CD14-positive monocyte (primary cell): ENCODE measurements around the gene EYA4. TPM values are rescaled to one million over a fixed set of nuclear protein-coding genes. Genes with fewer than 3 reads are reported as not detected.

Source experiments
- DNase-seq, 3 donors: peaks; one replicate each; pipeline ENCODE4 v3.0.0-alpha.2; 2011 to 2022
- H2AFZ ChIP-seq: 2 replicates; pipeline ENCODE4 v1.6.0; 2012; ENCODE audit warnings: mild to moderate bottlenecking, low read depth, low read length, inconsistent platforms; ENCODE audit not compliant: insufficient read depth, poor library complexity, severe bottlenecking
- H3K27ac ChIP-seq, 2 donors: 1 replicate in 1 of 2; 2 replicates in 1 of 2; pipeline ENCODE4 v1.5.1; 2012 to 2013; ENCODE audit warnings: low read length in 2 of 2, control low read depth in 1 of 2, inconsistent platforms in 1 of 2, low read depth in 1 of 2, mild to moderate bottlenecking in 1 of 2
- H3K27me3 ChIP-seq, 2 donors: one replicate each; pipeline versions ENCODE4 v1.6.0 to v1.6.1; 2011 to 2013; ENCODE audit warnings: low read length in 2 of 2; ENCODE audit not compliant: control insufficient read depth in 2 of 2, insufficient read depth in 2 of 2
- H3K36me3 ChIP-seq, 2 donors: replicated peaks in 1 of 2; 1 replicate in 1 of 2; 2 replicates in 1 of 2; pipeline versions ENCODE4 v1.5.1 to v1.6.1; 2012 to 2013; ENCODE audit warnings: low read length in 2 of 2, control low read depth in 1 of 2, inconsistent platforms in 1 of 2, mild to moderate bottlenecking in 1 of 2; ENCODE audit not compliant: insufficient read depth in 2 of 2, control insufficient read depth in 1 of 2
- H3K4me1 ChIP-seq, 2 donors: 1 replicate in 1 of 2; 2 replicates in 1 of 2; pipeline versions ENCODE4 v1.5.1 to v1.6.1; 2012 to 2013; ENCODE audit warnings: low read length in 2 of 2, control low read depth in 1 of 2, inconsistent platforms in 1 of 2, mild to moderate bottlenecking in 1 of 2, moderate library complexity in 1 of 2; ENCODE audit not compliant: insufficient read depth in 2 of 2, control insufficient read depth in 1 of 2
- H3K4me2 ChIP-seq: replicated peaks from 2 replicates; pipeline ENCODE3; 2012; ENCODE audit warnings: low read length, moderate library complexity, mild to moderate bottlenecking; ENCODE audit not compliant: poor library complexity, severe bottlenecking; ENCODE audit errors: extremely low read depth
- H3K4me3 ChIP-seq, 3 experiments: fragments of 200-600 bp in 1 of 3; sonication (generic) in 1 of 3; replicated peaks in 1 of 3; 1 replicate in 2 of 3; 2 replicates in 1 of 3; pipeline ENCODE4 v1.5.1; 2011 to 2013; ENCODE audit warnings: low read length in 3 of 3, mild to moderate bottlenecking in 3 of 3, control low read depth in 2 of 3, low read depth in 2 of 3, inconsistent platforms in 1 of 3, moderate library complexity in 1 of 3
- H3K79me2 ChIP-seq: 2 replicates; pipeline ENCODE4 v1.6.0; 2012; ENCODE audit warnings: mild to moderate bottlenecking, control low read depth, inconsistent platforms, low read length, moderate library complexity; ENCODE audit not compliant: insufficient read depth
- H3K9ac ChIP-seq: 2 replicates; pipeline ENCODE4 v1.6.0; 2017; ENCODE audit warnings: low read length, mild to moderate bottlenecking; ENCODE audit not compliant: insufficient read depth, poor library complexity, severe bottlenecking
- H3K9me3 ChIP-seq, 2 donors: replicated peaks in 1 of 2; 1 replicate in 1 of 2; 2 replicates in 1 of 2; pipeline versions ENCODE4 v1.5.1 to v1.6.1; 2012 to 2013; ENCODE audit warnings: low read length in 2 of 2, control low read depth in 1 of 2; ENCODE audit not compliant: control insufficient read depth in 1 of 2, insufficient read depth in 1 of 2
- H4K20me1 ChIP-seq: 2 replicates; pipeline ENCODE4 v1.6.0; 2012; ENCODE audit warnings: mild to moderate bottlenecking, low read length, control low read depth, moderate library complexity; ENCODE audit not compliant: insufficient read depth
- H3K27ac Mint-ChIP-seq, 7 donors: one replicate each; pipeline ENCODE4 v1.8.0; 2020; ENCODE audit warnings: mild to moderate bottlenecking in 7 of 7, mixed read lengths in 7 of 7, moderate library complexity in 6 of 7, inconsistent platforms in 2 of 7
- H3K27me3 Mint-ChIP-seq, 3 donors: one replicate each; pipeline ENCODE4 v1.8.0; 2021 to 2022; ENCODE audit warnings: low read depth in 3 of 3, mild to moderate bottlenecking in 3 of 3, mixed read lengths in 3 of 3, moderate library complexity in 3 of 3, inconsistent platforms in 1 of 3
- H3K36me3 Mint-ChIP-seq, 2 donors: one replicate each; pipeline ENCODE4 v1.8.0; 2020; ENCODE audit warnings: mixed read lengths in 2 of 2, inconsistent platforms in 1 of 2, mild to moderate bottlenecking in 1 of 2
- H3K4me1 Mint-ChIP-seq: one replicate; pipeline ENCODE4 v1.8.0; 2020; ENCODE audit warnings: mild to moderate bottlenecking, mixed read lengths
- H3K4me3 Mint-ChIP-seq, 2 donors: one replicate each; pipeline ENCODE4 v1.8.0; 2020; ENCODE audit warnings: mild to moderate bottlenecking in 2 of 2, mixed read lengths in 2 of 2, moderate library complexity in 1 of 2
- H3K9me3 Mint-ChIP-seq, 7 donors: one replicate each; pipeline ENCODE4 v1.8.0; 2020 to 2022; ENCODE audit warnings: mixed read lengths in 7 of 7, mild to moderate bottlenecking in 6 of 7, moderate library complexity in 6 of 7, inconsistent platforms in 2 of 7
- WGBS: methylation state at CpG from one replicate; pipeline ENCODE4 v1.1.5; 2013; ENCODE audit warnings: missing lambda C conversion rate; ENCODE audit not compliant: insufficient coverage; 5-methylcytosine and 5-hydroxymethylcytosine counted together
- intact Hi-C, 2 donors: fragments of 100-400 bp; cut with micrococcal nuclease; formaldehyde crosslinking; loops; one replicate each; pipeline versions ENCODE4 v1.15.0 to v1.15.1; 2023
- polyA plus RNA-seq, 3 donors: library from polyadenylated mRNA; depleted of rRNA in 1 of 3; unstranded in 2 of 3; stranded (reverse) in 1 of 3; fragments of 300-500 nt in 2 of 3; fragments of >200 nt in 1 of 3; fragmentation: Illumina TruSeq in 2 of 3; gene quantifications; 1 replicate in 2 of 3; 2 replicates in 1 of 3; pipeline ENCODE4 v1.2.3, GENCODE V29; 2012 to 2021
- TF ChIP-seq, protein P1 (sequence below): fragments of 200-600 bp; IDR thresholded peaks from one replicate; pipeline ENCODE4 v1.8.0; 2022; ENCODE audit warnings: antibody characterized with exemption, mild to moderate bottlenecking

EYA4 gene
- polyA plus RNA-seq, 3 donors: not detected

DNA sequence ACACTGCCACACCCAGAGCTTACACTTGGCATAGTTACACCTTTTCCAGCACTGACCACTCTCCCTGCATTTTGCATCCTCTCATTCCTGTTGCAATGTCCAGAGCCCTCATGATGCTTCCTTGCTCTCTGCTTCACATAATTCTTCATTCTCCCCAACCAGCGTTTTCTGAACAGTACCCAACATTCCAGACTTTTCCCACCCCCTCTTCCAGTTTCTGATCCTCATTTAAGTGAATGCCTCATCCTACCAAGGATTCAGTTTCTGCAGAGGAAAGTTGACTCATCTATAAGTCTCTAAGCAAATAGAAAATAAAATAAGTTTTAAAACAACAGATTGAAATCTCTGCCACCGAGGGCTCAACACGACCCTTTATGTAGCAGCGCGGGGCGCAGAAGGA lies 326.5 kb downstream of the EYA4 start:
- Histone ChIP-seq H3K79me2 (no peaks in the 10 kb centered on the region), H3K27me3 (peaks cover 2 to 11% of the 10 kb centered on the region in 2 donors), H3K4me1 (no peaks in the 10 kb centered on the region), H2AFZ (no peak overlapping the region), H3K9ac (no peak overlapping the region), H3K4me2 (no peak overlapping the region), H4K20me1 (no peaks in the 10 kb centered on the region), H3K27ac (no peak overlapping the region), H3K4me3 (no peak overlapping the region), H3K9me3 (no peaks in the 10 kb centered on the region), H3K36me3 (no peaks in the 10 kb centered on the region)
- H3K36me3 Mint-ChIP-seq: no peaks in the 10 kb centered on the region
- intact Hi-C loops: no loop called here
- no peak for DNase-seq
- WGBS: 100% methylated on average over 1 of the region's 6 CpGs
- H3K27me3 Mint-ChIP-seq: peaks cover 5 to 24% (median 15%) of the 10 kb centered on the region in 3 donors
- H3K4me3 Mint-ChIP-seq: peak overlapping the region in 1 of 2 donors; percentile 14
- H3K9me3 Mint-ChIP-seq: peaks cover 0 to 2% (median 0%) of the 10 kb centered on the region in 7 donors
- no peaks in the 10 kb centered on the region for H3K4me1 Mint-ChIP-seq
- TF ChIP-seq, protein P1, sequence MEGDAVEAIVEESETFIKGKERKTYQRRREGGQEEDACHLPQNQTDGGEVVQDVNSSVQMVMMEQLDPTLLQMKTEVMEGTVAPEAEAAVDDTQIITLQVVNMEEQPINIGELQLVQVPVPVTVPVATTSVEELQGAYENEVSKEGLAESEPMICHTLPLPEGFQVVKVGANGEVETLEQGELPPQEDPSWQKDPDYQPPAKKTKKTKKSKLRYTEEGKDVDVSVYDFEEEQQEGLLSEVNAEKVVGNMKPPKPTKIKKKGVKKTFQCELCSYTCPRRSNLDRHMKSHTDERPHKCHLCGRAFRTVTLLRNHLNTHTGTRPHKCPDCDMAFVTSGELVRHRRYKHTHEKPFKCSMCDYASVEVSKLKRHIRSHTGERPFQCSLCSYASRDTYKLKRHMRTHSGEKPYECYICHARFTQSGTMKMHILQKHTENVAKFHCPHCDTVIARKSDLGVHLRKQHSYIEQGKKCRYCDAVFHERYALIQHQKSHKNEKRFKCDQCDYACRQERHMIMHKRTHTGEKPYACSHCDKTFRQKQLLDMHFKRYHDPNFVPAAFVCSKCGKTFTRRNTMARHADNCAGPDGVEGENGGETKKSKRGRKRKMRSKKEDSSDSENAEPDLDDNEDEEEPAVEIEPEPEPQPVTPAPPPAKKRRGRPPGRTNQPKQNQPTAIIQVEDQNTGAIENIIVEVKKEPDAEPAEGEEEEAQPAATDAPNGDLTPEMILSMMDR: no peak
- H3K27ac Mint-ChIP-seq: no peak overlapping the region

DNA sequence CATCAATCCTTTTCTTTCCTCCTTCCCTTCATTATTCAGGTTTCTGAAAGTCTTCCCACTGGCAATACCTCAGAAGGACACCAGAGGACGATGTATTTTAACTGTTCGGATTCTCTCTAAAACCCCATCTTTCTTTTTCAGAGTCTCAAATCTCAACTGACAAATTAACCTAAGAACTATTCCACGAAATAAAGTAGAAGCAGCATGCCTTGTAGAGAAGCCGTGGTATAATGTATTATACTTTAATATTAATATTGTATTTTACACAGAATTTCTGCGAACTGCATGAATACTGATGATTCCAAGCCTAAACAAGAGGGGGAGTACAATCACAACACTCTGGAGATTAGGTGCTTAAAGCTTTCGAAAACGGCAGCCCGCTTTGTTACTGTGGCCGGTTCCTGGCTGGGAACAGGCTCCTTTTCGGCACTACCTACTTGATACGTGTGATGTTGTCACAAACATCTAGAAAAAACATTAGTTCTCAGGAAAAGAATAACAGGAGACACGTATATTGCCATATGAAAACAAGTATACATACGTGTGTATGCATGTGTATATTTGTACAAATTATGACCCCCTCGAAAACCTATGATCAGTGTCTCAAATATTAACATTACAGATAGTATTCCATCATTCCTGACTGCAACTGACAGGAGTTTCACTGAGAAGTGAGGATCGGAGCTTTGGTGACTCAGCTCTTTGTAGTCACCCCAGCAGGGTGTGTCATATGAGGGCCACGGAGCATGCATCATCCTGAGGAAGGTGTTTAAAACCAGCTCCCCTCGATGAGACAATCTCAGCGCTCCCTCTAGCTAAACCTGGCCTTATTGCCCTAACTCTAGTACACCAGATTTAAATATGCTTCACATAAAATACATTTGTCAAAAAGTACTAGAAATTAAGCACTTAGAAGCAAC lies 328.1 kb downstream of the EYA4 start:
- 2% methylated on average over 6 of the region's 18 CpGs for WGBS
- no peaks in the 10 kb centered on the region for H3K9me3 ChIP-seq
- no peaks in the 10 kb centered on the region for H4K20me1 ChIP-seq
- Mint-ChIP-seq H3K27me3 (peaks cover 5 to 24% (median 19%) of the 10 kb centered on the region in 3 donors), H3K27ac (no peak overlapping the region), H3K4me3 (peak overlapping the region in 1 of 2 donors; percentile 18), H3K4me1 (no peaks in the 10 kb centered on the region), H3K36me3 (no peaks in the 10 kb centered on the region), H3K9me3 (peaks cover 0 to 2% (median 0%) of the 10 kb centered on the region in 7 donors)
- no peak overlapping the region for H3K4me3 ChIP-seq
- H3K27me3 ChIP-seq: peaks cover 2 to 11% of the 10 kb centered on the region in 2 donors
- intact Hi-C loops: no loop called here
- H3K4me1 ChIP-seq: no peaks in the 10 kb centered on the region
- H3K36me3 ChIP-seq: no peaks in the 10 kb centered on the region
- TF ChIP-seq, protein P1: no peak
- H3K9ac ChIP-seq: no peak overlapping the region
- H2AFZ ChIP-seq: no peak overlapping the region
- no peak for DNase-seq
- no peaks in the 10 kb centered on the region for H3K79me2 ChIP-seq
- no peak overlapping the region for H3K27ac ChIP-seq
- no peak overlapping the region for H3K4me2 ChIP-seq
